NCI-H146 (cell line): ENCODE results near the gene NRXN3.

Experiments
- DNase-seq: peaks from one replicate; lab custom pipeline; 2025; lab: John Stamatoyannopoulos, UW

Gene NRXN3

GRCh38 chr14:79693935-79694334 is 1523.8 kb downstream of the NRXN3 start:
- DNase-seq = no peak

GRCh38 chr14:79695307-79695706 is 1525.1 kb downstream of the NRXN3 start:
- DNase-seq = no peak

DNA sequence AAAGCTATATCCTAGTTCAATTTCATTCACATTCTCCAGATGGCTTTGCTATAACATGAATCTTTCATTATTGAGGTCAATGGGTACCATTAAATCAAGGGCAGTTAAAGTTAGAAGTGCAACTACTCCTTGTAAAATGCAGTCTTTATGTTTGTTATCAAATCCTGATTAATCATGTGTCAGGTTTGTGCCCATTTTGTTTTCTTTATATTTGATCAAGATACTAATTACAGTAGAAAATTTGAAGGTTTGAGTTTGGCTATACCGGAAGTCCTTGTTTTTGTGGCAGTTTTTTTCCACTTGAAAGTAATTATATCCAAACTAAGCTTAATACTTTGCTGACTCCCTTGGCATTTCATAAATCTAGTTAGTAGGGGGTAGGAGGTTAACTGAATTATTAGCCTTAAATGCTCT is 1528.1 kb downstream of the NRXN3 start:
- DNase-seq = no peak

GRCh38 chr14:79699206-79699605 is 1529.0 kb downstream of the NRXN3 start:
- DNase-seq = no peak

GRCh38 chr14:79701371-79701770 is 1531.2 kb downstream of the NRXN3 start:
- no peak for DNase-seq

DNA sequence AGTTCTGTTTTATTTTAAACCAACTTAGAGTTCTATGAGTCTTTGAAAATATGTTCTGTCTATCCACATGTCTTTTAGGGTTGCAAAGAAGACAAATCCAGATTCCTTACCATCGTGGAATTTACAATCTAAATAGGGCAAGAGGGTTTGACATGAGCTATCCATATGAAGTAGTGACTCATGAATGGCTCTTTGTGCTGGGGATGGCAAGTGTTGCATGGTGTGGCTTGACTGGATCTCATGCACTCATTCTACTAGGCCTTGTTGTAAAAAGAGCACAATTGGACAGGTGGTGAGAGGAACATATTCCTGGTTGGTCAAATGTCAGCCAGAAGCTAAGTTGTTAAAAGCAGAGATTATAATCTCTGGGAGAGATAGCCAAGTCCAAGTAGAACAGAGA is 1532.0 kb downstream of the NRXN3 start:
- no peak for DNase-seq

GRCh38 chr14:79703209-79703608 is 1533.0 kb downstream of the NRXN3 start:
- no peak for DNase-seq

DNA sequence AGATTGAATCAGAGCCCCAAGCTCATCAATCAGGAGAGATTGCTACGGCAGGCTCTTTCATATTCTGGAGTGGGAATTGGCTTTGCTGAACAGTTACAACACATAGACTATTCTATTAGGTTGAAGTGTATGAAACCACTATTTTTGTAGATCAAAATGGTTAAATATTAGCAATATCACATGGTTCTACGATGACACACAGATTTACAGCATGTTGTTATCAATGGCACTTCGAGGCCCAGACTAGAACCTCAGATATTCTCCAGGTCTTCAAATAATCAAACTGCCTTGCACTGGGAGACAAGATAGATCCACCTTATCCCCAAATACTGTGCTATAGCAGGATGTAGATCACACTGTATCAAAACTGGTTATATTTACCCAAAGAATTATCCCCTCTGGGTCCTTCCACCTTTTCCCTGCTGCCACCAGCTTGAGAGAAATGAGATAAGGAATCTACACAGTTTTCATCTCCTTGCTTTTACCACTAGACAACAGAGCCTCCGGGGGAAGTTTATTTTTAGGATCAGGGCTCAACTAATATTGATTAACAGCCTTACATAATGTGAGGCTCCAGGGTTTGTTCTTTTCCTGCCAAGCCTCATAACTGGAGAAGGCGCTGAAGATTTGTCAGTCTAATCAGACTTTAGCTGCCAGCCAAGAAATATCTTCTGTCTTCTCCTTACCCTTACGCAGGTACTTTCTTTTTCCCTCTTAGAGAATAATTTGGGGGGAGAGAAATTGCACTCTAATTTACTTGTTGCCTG is 1534.1 kb downstream of the NRXN3 start:
- DNase-seq = no peak

- DNase-seq = no peak
Observed at GRCh38 chr14:79705126-79705894, 1535.1 kb downstream of the NRXN3 start.

DNA sequence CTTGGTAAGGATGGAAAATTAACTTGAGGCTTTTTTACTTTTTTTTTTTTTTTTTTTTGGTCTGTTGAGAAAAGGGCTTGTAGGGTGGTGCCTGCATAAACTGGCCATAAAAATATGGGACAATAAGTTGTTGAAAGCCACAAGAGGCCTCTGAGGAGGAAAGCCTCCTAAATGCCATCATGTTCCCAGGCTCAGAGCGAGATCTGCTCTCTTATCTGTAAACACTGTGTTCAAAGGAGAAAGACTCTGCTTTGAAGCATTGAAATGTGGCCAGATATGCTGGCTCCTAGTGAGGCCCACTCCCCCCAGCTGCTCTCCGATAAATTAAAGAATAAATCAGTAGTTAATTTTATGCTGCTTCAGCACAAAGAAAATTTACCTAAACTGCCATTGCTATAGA is 1536.2 kb downstream of the NRXN3 start:
- no peak for DNase-seq

DNA sequence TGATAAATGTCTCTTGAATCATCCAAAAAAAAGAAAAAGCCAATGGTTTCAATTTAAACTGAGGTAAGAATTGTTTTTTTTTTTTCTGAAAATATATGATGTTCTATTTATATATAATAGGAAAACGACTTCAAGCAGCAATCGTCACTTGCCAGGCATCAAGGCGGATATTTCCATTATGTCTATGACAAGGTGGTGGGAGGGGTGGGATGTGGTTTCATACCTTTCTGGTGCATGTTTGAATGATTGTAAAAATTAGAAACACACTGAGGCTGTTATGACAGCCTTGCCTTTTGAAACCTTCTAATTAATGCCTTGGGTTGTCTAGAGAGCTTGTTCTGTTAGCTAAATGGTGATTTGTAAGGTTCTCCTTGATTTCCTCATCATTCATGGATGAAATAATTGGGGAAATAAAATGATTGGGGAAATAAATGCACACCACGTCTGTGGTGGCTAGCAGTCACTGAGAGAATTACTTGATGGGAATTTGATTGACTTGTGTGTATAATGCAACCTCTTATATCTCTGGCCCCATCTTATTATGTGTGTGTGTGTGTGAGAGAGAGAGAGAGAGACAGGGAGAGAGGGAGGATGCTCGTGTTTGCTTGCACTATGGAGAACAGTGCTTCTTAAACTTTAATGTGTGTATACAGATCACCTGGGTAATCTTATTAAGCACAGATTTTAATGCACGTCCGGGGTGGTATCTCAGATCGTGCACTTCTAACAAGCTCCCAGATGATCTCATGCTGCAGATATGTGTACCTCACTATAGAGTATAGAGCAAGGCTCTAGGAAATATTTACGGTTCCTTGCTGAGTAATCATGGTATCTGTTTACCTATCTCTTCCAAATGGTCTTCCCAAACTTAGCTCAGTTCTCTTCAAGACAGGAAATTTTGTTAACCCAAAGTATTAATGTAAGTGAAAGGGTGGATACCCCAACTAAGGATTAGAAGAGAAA is 1538.5 kb downstream of the NRXN3 start:
- DNase-seq = no peak

GRCh38 chr14:79709573-79709972 is 1539.4 kb downstream of the NRXN3 start:
- DNase-seq = no peak

- no peak for DNase-seq
Observed at GRCh38 chr14:79712302-79712950, 1542.3 kb downstream of the NRXN3 start.

DNA sequence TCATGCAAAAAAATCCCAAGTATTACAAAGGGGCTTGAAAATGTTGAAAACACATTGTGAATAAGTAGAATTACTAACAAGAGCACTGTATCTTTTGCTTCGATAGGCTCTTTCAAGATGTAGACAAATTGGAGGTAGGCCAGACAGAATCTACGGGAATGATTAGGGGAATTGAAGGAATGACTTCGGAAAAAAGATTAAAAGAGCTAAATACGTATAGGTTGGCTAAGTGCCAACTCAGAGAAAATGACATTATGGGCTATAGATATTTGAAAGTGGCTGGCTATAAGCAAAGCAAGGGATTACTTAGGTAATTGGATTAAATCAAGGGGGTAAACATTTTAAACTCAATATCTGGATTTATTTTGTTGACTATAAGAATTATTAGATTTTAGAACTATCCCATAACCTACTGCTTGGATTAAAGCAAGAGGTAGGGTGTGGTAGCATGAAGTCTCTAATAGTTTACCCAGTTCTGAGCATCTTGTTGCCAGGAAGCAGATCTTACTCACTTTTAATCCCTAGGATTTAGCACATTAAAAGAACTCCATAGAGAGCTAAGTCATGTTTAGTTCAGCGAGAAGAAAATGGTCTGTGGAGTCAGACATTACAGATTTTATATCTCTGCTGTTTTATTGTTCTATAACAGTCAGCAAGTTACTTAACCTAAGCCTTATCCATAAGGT is 1551.4 kb downstream of the NRXN3 start:
- DNase-seq = no peak

- no peak for DNase-seq
Observed at GRCh38 chr14:79724934-79725717, 1555.0 kb downstream of the NRXN3 start.

- DNase-seq = no peak
Observed at GRCh38 chr14:79727900-79728299, 1557.7 kb downstream of the NRXN3 start.

- DNase-seq = no peak
Observed at GRCh38 chr14:79728331-79728730, 1558.2 kb downstream of the NRXN3 start.

DNA sequence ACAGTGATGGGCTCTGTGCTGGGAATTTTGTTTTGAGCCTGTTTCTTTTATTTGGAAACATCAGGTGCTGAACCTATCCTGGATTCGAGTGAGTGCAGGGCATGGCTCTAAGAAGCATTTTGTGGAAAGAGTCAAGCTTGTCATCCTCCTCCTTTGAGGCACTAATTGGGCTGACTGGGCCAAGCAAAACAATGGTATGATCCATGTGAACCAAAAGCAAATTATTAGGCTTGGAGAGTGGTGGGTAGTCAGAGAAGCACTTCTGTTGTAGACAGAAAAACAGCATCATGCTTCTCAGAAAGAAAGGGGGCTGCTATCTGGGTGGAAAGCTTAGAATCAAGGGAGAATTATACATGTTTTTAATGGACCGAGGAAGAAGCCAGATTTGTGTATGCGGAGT is 1559.6 kb downstream of the NRXN3 start:
- DNase-seq = no peak

GRCh38 chr14:79730196-79730595 is 1560.0 kb downstream of the NRXN3 start:
- DNase-seq = no peak

GRCh38 chr14:79730953-79731352 is 1560.8 kb downstream of the NRXN3 start:
- no peak for DNase-seq
